NB4 (cell line): ENCODE results near the gene GPATCH3.
"Not testable (repeated sequence)": the region's sequence is repeated elsewhere in the genome, so short reads cannot be mapped to it uniquely, and the experiment has no call there.

Experiments
- DNase-seq: peaks from one replicate; pipeline ENCODE4 v3.0.0; 2010; ENCODE audit warnings: low read depth
- H3K4me3 ChIP-seq: one replicate; pipeline ENCODE4 v1.5.1; 2011; ENCODE audit warnings: mild to moderate bottlenecking, low read depth, low read length, moderate library complexity
- CTCF ChIP-seq: IDR thresholded peaks from one replicate; pipeline ENCODE4 v1.5.1; 2012; ENCODE audit warnings: low read depth, low read length
- MAX ChIP-seq: IDR thresholded peaks from 2 replicates; pipeline ENCODE4 v1.6.1; 2011; ENCODE audit warnings: low read depth, low read length
- MYC ChIP-seq: IDR thresholded peaks from 2 replicates; pipeline ENCODE4 v1.6.1; 2011; ENCODE audit warnings: low read depth, low read length
- POLR2A ChIP-seq: IDR thresholded peaks from 2 replicates; pipeline ENCODE4 v1.6.1; 2011; ENCODE audit warnings: mild to moderate bottlenecking; ENCODE audit not compliant: insufficient read length; ENCODE audit errors: extremely low read depth

Gene GPATCH3

GRCh38 chr1:26900001-26900814 is at the start of gene GPATCH3:
Gene GPATCH3 (minus strand): TSS chr1:26900467. CDS start chr1:26900442, 25 bp downstream.
- peak within 1 kb of the TSS; percentile 80 for H3K4me3 ChIP-seq
- TF ChIP-seq CTCF, result no peak
- TF ChIP-seq MYC, result no peak
- peak; percentile 75 for TF ChIP-seq POLR2A
- TF ChIP-seq MAX, result peak; percentile 70
- peak; percentile 92 for DNase-seq

GRCh38 chr1:26949926-26950319 is 49.7 kb upstream of the GPATCH3 start:
- H3K4me3 ChIP-seq, result no peak overlapping the region
- DNase-seq, result no peak
- TF ChIP-seq CTCF (no peak), MYC (no peak), POLR2A (no peak)

- TF ChIP-seq CTCF, result no peak
- TF ChIP-seq MAX, result no peak
- no peak for TF ChIP-seq MYC
- TF ChIP-seq POLR2A, result no peak
- no peak overlapping the region for H3K4me3 ChIP-seq
- no peak for DNase-seq
These were observed 49.1 kb upstream of the GPATCH3 start for GRCh38 chr1:26949266-26949925.

GRCh38 chr1:26948725-26949057 is 48.4 kb upstream of the GPATCH3 start:
- not testable (repeated sequence) for DNase-seq, H3K4me3 ChIP-seq

GRCh38 chr1:26946270-26946669 is 46.0 kb upstream of the GPATCH3 start:
- DNase-seq, result no peak
- H3K4me3 ChIP-seq, result no peak overlapping the region
- TF ChIP-seq MAX (no peak), MYC (no peak)

GRCh38 chr1:26945728-26946127 is 45.5 kb upstream of the GPATCH3 start:
- TF ChIP-seq MAX (no peak), POLR2A (no peak), CTCF (no peak), MYC (no peak)
- no peak for DNase-seq
- H3K4me3 ChIP-seq, result no peak overlapping the region

GRCh38 chr1:26945138-26945537 is 44.9 kb upstream of the GPATCH3 start:
- no peak overlapping the region for H3K4me3 ChIP-seq
- DNase-seq, result no peak
- TF ChIP-seq CTCF (no peak), POLR2A (no peak), MAX (no peak), MYC (no peak)
